NCI-H1694 (cell line): ENCODE data around the gene TBC1D4.

ENCODE experiments used
- DNase-seq: peaks from one replicate; lab custom pipeline; 2025; lab: John Stamatoyannopoulos, UW

TBC1D4 gene

GRCh38 chr13:75391432-75392100 is 90.4 kb downstream of the TBC1D4 start:
- no peak for DNase-seq

GRCh38 chr13:75390229-75390628 is 91.7 kb downstream of the TBC1D4 start:
- DNase-seq = no peak

- no peak for DNase-seq
These were observed 96.3 kb downstream of the TBC1D4 start for GRCh38 chr13:75385708-75386083.

GRCh38 chr13:75384879-75385707 is 96.9 kb downstream of the TBC1D4 start:
- no peak for DNase-seq

- DNase-seq = no peak
These were observed 98.8 kb downstream of the TBC1D4 start for GRCh38 chr13:75383064-75383715.

GRCh38 chr13:75378301-75378700 is 103.7 kb downstream of the TBC1D4 start:
- no peak for DNase-seq

GRCh38 chr13:75376792-75377402 is 105.1 kb downstream of the TBC1D4 start:
- no peak for DNase-seq

- no peak for DNase-seq
These were observed 106.6 kb downstream of the TBC1D4 start for GRCh38 chr13:75375329-75375728.

GRCh38 chr13:75373988-75374387 is 108.0 kb downstream of the TBC1D4 start:
- DNase-seq = no peak

GRCh38 chr13:75372923-75373841 is 108.8 kb downstream of the TBC1D4 start:
- no peak for DNase-seq

- peak; percentile 53 for DNase-seq
These were observed 109.5 kb downstream of the TBC1D4 start for GRCh38 chr13:75372517-75372916.

GRCh38 chr13:75371203-75371602 is 110.8 kb downstream of the TBC1D4 start:
- DNase-seq = no peak

- DNase-seq = no peak
These were observed 111.2 kb downstream of the TBC1D4 start for GRCh38 chr13:75370774-75371173.

- no peak for DNase-seq
These were observed 112.0 kb downstream of the TBC1D4 start for GRCh38 chr13:75369981-75370380.

GRCh38 chr13:75368167-75368566 is 113.8 kb downstream of the TBC1D4 start:
- DNase-seq = no peak

GRCh38 chr13:75366380-75367280 is 115.3 kb downstream of the TBC1D4 start:
- DNase-seq = no peak

- no peak for DNase-seq
These were observed 116.2 kb downstream of the TBC1D4 start for GRCh38 chr13:75365724-75366173.

GRCh38 chr13:75364131-75364713 is 117.7 kb downstream of the TBC1D4 start:
- DNase-seq = no peak

GRCh38 chr13:75363371-75363770 is 118.6 kb downstream of the TBC1D4 start:
- no peak for DNase-seq

GRCh38 chr13:75362026-75362425 is 119.9 kb downstream of the TBC1D4 start:
- DNase-seq = no peak
